CD4-positive, alpha-beta T cell treated with Interferon gamma for 1 hour (primary cell): ENCODE data around the gene CFAP61.

ENCODE experiments used
- DNase-seq: peaks from one replicate; pipeline ENCODE4 v3.0.0-alpha.2; 2020

CFAP61 gene

DNA sequence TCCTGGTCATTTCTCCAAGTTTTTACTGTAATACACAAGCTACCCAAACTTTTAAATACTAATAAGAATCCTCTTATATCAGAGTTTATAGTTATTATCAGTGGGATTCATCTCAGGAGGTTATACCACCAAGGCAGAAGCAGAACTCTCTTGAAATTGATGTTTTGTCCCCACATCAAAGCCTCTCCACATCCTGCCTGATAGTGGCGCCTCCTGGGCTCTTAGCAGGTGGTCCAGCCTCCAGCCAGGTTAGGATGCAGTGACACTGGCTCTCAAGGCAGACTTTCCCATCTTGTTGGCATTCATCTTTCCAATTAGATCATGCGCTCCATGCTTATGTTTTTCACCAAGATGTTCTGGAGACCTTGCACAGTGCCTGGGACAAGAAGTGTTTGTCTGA is 233.7 kb downstream of the CFAP61 start:
- no peak for DNase-seq

DNA sequence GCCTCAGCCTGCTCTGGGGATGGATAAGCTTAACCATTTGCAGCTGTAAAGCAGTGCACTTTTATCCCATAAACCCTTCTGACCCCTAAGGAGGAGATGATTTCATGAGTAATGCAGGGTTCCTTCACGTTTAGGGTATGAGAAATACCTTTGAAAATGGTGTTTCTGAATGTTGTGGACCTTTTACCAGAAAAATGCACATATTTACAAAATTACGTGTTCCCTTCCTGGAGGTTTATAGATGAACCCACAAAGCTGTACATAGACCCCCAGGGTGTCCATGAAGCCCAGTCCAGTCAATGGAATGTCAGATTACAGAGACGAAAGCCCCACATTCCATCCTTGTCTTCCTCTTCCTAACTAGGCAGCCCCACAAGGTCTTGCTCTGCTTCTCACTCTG is 237.0 kb downstream of the CFAP61 start:
- no peak for DNase-seq

DNA sequence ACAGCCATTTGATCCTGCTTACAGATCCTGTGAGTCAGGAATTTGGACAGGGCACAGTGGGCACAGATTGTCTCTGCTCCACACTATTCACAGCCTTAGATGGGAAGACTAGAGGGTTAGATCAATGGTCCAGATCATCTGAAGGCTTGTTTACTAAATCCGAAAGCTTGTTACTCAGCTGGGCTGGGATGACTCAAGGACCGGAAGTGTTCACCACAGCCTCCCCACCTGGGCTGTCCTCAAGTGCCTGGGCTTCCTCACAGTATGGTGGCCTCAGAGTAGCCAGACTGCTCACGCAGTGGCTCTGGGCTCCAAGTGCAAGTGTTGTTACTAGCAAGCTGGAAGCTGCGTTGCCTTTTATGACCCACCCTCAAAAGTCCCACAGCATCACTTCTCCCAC is 240.1 kb downstream of the CFAP61 start:
- DNase-seq: no peak

DNA sequence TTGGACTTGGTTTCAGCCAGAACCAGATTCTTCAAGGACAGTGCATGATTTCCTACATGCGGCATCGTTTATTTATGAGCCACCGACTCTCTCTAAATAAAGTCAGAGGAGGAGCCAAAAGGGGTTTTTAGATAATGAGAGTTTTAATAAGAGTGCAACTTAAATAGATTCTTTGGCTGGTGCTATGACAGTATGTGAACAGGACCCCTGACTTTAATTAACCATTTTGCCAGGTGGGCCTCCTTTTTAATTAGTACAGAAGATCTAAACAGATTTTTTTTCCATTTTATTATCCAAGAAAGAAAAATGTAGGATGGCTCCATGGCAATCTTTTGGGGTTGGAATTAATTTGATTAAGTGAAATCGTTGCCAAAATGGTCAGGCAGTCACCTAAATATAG is 240.8 kb downstream of the CFAP61 start:
- no peak for DNase-seq

DNA sequence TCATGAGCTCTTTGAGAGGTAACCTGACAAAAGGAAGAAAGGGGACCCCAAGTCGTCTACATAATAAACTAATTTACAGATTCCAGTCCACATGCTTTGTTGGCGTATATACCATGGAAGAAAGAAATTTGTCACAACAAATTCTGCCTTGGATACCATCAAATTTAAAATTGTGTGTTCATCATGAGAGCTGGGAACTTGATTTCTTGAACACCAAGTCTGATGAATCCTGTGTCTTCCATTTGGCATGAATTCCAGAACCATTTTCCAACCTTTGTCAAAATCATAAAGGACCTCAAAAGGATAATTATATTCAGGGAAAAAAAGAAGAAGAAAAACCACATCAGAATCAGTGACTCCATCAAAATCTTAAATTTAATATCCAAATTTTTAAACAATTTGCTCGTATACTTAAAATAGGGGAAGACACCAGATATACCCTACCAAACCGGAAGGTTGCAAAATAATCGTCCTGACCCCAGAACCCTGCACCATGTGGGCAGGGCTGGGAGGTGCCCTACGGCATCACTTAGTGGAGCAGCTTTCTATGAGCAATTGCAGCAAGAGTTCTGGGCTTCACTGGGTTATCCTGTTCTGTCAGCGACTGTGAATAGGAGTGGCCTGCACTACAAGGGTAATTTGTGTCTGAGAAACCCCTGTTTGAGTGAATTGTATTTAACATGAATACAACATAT is 241.5 kb downstream of the CFAP61 start:
- DNase-seq: no peak

DNA sequence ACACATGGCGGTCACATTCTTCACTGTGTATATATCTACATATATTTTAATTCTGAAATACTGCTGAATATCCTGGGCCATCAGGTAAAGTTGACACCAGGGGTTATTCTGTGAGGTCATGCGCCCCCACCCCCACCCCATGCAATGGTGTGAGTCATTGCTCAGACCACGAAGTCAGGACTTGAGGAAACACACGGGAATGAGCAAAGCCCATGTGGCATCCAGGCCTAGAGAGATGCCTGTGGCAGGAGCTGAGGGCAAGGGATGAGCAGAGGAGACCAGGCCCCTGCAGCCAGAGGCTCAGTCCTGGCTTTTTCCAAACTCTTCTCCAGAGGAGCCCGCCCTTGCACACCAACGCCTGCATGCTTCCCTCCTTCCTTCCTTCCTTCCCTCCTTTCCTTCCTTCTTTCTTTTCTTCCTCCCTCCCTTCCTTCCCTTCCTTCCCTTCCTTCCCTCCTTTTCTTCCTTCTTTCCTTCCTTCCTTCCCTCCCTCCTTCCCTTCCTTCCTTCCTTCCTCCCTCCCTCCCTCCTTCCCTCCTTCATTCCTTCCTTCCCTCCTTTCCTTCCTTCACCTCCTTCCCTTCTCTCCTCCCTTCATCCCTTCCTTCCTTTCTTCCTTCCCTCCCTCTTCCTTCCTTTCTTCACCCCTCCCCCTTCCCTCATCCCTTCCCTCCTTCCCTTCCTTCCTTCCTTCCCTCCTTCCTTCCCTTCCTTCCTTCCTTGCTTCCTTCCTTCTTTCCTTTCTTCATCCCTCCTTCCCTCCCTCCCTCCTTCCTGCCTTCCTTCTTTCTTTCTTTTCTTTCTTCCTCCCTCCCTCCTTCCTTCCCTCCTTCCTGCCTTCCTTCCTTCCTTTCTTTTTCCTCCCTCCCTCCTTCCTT is 243.5 kb downstream of the CFAP61 start:
- no peak for DNase-seq

DNA sequence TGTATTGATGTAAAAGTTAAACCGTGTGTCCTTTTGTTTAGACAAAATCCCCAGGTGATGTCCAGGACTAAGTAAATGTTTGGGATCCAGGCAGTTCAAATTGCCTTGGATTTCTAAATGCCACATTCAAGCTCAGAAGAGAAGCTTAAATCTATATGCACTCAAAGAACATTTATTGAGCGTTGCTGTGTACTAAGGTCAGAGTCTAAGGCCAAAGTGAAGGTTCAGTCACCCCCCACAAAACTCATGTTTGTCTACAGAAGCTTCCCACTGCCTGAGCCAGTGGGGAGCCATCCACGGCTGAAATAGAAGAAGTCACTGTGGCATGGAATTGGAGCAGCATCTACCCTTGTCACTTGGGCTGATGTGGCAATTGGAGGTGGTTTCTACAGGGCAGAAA is 244.8 kb downstream of the CFAP61 start:
- no peak for DNase-seq

DNA sequence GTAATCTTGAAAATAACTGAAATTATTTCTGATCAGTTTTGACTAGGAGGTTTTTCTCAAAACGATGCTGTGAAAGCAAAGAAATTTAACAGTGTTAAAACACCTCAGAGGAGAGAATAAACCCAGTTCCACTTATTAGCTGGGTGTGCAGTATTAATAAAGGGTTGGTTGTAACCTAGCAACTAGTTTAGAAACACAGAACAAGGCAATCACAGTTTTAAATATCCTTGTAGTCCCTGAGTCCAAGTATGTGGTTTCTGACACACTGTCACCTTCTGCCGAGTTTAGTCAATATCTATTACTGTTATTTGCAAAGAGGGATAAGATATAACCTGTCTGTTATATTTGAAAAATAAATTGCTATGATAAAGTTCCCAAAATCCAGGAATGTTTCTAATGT is 245.4 kb downstream of the CFAP61 start:
- no peak for DNase-seq

DNA sequence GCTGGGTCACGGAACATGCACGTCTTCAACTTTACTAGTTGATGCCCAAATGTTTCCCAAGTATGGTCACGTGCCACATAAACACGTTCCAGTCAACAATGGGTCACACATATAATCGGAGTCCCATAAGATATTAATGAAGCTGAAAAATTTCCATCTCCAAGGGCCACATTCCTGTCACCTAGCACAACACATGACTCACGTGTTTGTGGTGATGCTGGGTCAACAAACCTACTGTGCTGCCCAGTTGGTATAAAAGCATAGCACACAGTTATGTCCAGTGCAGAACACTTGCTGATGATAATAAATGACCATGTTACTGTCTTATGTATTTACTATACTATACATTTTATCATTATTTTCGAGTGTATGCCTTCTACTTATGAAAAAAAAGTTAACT is 247.6 kb downstream of the CFAP61 start:
- DNase-seq: no peak

DNA sequence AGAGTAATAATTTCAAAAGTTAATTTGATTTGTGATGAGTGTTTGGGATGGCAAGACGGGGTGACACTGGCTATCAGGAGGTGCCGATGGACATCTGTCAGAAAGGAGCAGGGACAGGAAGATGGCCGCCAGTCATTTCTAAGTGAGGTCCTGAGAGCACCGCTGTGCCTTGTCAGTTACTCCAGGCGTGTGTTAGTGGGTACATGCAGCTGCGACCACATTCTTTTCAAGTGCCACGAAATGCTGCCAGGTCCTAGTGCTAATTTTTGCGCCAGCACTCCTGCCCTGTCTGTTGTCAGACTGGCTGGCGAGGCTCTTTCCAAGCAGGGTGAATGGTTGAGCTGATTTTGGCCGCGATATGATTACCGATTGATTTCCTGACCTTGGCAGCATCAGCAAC is 251.0 kb downstream of the CFAP61 start:
- no peak for DNase-seq

DNA sequence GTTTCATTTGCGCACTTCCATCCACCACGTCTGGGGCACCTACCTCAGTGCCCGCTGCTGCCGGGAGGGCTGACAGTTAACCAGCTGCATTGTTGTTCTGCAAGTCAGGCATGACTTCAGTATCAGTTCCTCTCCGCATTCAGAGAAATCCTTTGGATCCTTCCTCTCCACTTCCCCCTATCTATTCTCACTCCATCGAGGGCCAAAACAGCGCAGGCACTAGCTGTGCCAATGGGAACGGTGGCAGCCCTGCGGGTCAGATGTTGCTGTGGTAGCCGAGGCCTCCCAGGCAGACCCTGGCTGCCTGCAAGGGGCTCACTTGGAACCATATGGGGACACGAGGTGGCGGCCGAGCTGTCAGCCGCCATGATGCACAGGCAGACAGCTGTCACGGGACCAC is 251.4 kb downstream of the CFAP61 start:
- DNase-seq: peak; percentile 9

DNA sequence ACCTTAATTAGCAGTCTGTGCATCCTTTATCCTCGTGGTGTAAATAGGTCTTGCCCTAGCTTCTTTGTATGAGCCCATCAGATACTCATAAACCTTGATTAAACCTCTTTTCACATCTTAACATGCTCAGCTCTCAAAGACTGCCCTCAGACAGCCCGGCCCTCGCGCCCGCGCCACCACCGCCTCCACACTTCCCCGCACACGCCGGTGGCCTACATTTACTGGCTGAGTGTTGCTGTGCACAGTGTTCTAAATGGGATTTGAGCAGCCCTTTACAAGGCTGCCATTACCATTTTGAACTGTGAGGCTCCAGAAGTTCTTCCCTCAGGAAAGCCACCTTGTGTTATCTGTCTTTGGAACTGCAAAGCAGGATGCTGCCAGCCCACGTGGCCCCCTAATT is 252.6 kb downstream of the CFAP61 start:
- DNase-seq: no peak

DNA sequence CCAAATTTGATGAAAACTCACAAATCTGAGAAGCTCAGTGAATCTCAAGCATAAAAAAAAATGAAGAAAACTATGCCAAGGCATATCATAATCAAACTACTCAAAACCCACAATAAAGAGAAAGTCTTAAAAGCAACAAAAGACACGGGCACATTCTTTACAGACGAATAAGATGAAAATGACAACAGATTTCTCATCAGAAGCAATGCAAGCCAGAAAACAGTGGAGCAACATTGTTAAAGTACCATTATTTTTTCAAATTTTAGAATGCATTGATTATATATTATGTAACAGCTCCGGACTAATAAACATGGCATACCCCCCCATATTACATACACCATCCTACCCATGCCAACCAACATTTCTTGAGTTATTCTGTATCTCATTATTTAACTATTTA is 260.2 kb downstream of the CFAP61 start:
- DNase-seq: no peak

DNA sequence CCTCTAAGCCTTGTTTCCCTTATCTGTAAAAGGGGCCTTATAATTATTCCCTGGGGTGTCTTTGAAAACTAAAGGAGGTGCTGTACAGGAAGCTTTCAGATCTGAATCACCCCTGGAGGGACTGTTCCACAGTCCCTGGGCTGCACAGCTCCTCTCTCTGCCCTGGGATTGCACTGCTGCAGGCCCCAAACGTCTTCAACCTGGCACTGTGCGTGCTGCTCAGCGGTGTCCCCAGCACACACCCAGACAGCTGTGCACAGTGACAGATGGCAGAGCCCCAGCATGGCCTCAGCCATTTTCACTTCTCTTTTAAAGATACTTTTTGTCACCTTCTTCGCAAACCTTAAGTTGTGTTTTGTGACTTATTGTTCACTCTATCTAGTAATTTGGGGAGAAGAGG is 264.9 kb downstream of the CFAP61 start:
- no peak for DNase-seq

DNA sequence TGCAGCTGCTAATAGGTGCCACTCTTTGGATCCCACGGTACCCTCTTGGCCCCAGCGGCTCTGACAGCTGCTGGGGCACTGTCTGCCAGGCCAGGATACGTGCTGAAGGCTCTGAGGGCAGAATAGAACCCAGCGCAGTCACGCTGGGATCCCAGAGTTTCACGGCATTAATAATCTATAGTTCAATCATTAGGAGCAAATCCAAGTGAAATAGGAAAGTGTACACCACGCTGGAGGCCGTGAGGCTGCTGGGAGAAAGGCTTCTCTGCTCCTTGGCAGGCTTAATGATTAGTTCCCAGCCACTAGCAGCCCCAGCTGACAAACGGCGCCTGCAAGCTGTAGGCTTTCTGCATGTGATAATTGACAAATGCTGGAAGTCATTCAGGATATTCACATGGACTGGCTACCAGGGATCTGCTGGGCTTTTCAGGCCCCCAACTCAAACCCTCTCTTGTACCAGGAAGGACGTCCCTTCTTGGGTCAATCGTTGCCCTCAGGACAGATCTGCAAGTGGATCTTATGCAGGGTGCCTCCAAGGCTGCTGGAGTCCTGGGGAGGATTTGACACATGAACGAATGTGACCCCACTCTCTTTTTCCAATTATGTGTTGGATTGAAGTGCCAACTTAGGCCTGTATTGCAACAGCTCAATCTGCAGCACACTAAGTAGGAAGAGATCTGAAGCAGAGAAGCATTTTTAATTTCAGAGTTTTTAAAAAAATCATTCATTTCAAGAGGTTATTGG is 265.5 kb downstream of the CFAP61 start:
- DNase-seq: no peak

DNA sequence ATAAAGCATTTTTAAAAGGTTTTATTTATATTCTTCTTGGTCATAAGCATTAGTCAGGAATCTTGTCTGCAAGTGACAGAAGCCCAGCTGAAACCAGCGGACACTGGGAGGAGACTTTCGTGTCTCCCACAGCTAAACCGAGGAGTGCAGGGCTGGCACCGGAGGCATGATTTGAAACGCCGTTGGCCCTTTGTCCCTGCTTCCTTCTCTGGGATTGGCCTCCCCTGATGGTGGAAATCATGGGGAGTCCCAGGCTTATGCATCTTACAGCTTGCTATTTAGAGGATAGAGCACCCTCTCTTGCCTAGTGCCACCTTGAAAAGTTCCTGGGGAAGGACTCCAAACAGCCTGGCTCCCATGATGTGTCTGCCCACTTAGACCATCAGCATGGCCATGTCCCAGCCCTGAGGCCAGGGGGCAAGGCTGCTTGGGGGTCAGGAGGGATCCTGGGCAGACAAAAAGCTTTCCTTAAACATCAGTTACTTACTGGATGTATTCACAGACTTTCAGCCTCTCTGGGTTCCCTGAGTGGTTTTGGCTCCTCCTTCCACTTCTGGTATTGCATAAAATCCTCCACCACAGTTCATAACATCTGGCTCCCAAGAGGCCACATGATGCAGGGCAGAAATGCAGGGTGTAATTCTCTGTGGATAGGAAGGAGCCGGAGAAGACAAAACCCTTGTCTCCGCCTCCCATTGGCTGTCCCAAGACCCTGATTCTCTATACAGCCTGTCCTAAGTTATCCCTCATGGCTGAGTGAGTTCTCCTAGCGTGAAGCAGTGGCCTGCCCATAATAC is 266.2 kb downstream of the CFAP61 start:
- no peak for DNase-seq

DNA sequence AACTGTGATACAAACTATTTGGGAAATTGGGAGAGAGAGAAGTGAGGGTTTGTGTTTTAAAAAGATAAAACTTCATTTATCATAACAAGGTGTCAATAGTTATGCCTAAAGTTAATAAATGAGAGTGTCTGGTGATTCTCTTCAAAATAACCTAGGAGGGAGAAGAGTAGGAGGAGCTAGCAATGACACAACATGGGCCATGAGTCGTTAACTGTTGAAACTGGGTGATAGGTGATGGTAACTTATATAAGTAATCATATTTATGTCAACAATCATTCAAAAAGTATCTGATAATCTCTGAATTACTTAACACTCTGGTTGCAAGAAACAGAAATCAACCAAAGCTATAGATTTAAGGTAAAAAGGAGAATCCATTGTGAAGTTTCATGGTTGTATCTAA is 268.8 kb downstream of the CFAP61 start:
- DNase-seq: no peak

DNA sequence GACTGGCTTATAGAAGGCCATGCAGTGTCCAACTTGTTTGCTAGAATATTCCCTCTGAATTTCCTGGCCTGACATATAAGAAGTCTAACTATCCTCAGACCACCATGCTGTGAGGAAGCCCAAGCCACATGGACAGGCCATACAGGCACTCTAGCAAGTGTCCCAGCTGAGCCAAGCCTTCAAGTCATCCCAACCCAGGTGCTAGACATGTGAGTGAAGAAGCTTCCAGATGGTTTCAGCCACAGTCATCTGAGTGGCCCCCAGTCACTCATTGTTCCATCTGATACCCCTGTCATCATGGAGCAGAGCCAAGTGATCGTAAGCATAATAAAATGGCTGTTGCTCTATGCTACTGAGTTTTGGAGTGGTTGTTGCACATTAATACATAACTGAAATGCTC is 269.6 kb downstream of the CFAP61 start:
- DNase-seq: no peak

DNA sequence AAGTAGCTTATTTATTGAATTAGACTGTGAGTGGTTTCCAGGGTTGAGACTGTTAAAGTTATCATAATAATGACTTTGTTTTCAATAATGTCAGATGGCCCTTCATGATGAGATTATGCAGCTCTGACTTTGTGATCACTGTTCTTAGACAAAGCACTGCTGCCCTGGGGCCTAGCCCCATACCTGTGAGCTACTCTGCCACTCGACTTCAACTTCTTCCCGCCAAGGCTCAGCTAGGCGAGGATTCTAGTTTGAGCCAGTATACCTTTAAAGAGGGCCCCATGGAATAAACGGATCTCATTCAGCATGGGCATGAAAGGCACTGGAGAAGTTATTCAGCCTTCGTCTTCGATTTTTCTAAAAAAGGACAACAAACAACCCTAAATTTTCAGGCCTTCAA is 270.6 kb downstream of the CFAP61 start:
- DNase-seq: no peak

DNA sequence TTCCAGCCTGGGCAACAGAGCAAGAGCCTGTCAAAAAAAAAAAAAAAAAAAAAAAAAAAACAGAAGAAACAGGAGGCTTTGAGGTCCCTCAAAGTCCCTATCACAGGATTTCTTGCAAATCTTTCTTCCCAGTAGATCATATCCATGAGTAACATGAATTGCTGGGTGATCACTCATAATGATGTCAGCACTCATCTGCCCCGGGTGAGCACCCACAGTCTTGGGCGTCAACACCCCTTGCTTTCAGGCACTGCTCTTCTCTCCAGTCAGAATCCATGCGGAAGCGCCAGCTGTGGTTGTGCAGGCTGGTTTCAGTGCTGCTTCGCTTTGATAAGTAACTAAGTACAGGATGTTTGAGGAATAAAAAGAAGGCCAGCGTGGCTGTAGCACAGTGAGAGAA is 275.4 kb downstream of the CFAP61 start:
- DNase-seq: no peak

DNA sequence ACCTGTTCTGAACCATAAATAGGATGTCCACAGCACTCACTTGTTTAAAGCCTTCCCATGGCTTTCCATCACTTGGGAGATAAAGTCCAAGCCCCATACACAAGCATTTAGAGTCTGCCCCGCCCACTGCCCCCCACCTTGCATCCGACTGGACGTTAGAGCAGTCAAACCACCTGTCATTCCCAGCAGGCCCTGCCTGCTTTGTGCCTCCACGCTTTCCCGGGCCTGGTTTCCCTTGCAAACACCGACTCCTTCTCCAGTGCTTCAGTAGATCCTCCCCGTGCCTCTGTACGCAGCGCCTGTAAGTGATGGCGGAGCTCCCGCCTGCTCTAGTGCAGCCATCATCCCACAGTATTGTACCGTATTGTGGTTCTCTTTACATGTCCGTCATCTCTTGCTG is 277.2 kb downstream of the CFAP61 start:
- DNase-seq: no peak

DNA sequence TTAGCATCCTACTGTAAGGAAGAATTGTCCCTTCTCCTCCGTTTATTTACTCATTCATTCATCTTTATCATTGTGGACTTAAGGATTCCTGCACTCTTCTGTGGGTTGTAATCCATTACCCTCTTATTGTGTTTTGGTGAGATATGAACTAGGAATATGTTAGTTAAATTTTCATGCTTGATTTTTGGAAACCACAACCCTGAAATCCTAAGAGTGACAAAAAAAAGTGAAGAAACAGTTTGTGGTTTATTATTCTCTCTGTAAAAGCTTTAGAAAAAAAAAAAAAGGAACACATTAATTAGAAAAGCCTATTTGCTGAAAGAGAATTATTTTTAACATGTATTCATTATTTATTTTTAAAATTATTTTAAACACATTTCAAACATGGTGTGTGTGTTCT is 278.8 kb downstream of the CFAP61 start:
- no peak for DNase-seq

DNA sequence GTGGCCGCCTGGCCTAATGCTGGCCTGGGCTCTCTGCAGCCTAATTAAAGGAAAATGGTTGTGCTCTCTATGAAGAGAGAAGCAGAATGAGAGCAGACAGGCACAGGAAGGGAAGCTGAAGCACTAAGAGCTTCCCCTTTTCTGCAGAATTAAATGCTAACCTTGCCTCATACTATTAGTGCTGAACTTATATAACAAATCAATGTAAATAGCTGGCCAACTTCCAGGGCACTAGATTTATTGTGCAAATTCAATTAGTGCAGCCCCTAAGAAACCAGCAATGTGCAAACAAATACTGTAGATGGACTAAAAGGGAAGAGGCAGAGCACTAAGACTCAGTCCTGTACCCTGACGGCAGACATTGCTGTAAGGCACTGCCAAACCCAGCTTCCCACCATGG is 279.5 kb downstream of the CFAP61 start:
- no peak for DNase-seq
